Esophagus muscularis mucosa (tissue), 3 donors: ENCODE data around the gene ARSI.

ENCODE experiments used
- POLR2A ChIP-seq: fragments of 450-650 bp; IDR thresholded peaks from one replicate; pipeline ENCODE4 v1.6.1; 2017; ENCODE audit warnings: antibody characterized with exemption, moderate library complexity, mild to moderate bottlenecking, low read depth
- TF ChIP-seq, protein P1 (sequence below), 3 experiments: fragments of 200-600 bp in 2 of 3; fragments of 450-650 bp in 1 of 3; sonication (generic) in 2 of 3; IDR thresholded peaks; one replicate each; pipeline ENCODE4 v1.5.1; 2017 to 2019; ENCODE audit warnings: antibody characterized with exemption in 3 of 3, mild to moderate bottlenecking in 2 of 3, moderate library complexity in 1 of 3

DNA sequence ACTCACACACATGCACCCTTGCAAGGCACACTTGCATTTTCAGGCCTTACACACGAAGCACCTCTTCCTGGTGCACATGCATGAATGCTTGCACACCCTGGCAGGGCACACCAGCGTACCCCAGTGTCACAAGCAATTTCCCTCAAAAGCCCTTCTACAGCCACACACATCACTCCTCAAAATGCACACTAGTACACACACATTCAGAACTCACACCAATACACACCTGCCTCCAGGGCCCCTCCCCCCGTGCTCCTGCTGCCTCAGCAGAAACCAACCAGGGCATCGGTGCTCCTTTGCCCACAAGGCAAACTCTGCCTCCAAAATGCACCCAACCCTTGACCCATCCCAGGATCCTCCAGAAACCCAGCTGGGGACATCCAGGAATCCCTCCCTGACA is 14.3 kb downstream of the ARSI start:
- TF ChIP-seq, protein P1, sequence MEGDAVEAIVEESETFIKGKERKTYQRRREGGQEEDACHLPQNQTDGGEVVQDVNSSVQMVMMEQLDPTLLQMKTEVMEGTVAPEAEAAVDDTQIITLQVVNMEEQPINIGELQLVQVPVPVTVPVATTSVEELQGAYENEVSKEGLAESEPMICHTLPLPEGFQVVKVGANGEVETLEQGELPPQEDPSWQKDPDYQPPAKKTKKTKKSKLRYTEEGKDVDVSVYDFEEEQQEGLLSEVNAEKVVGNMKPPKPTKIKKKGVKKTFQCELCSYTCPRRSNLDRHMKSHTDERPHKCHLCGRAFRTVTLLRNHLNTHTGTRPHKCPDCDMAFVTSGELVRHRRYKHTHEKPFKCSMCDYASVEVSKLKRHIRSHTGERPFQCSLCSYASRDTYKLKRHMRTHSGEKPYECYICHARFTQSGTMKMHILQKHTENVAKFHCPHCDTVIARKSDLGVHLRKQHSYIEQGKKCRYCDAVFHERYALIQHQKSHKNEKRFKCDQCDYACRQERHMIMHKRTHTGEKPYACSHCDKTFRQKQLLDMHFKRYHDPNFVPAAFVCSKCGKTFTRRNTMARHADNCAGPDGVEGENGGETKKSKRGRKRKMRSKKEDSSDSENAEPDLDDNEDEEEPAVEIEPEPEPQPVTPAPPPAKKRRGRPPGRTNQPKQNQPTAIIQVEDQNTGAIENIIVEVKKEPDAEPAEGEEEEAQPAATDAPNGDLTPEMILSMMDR (IDR thresholded peaks at IDR 0.05): no peak
- TF ChIP-seq POLR2A: no peak
